HG03457 (cell line): ENCODE measurements around the gene DMBX1.

Source experiments
- ATAC-seq: cut with Tn5 transposase; IDR thresholded peaks from one replicate; pipeline ENCODE4 v1.9.1; 2021; ENCODE audit warnings: moderate number of reproducible peaks; ENCODE audit not compliant: unreplicated experiment

Gene DMBX1

GRCh38 chr1:46480959-46481646 is 8.5 kb upstream of the DMBX1 start:
- no peak for ATAC-seq

- ATAC-seq: no peak
Measured at GRCh38 chr1:46481961-46482360, 7.7 kb upstream of the DMBX1 start.

GRCh38 chr1:46483589-46483988 is 6.0 kb upstream of the DMBX1 start:
- no peak for ATAC-seq

- no peak for ATAC-seq
Measured at GRCh38 chr1:46484783-46485490, 4.7 kb upstream of the DMBX1 start.

- ATAC-seq: no peak
Measured at GRCh38 chr1:46485564-46486431, 3.8 kb upstream of the DMBX1 start.

GRCh38 chr1:46486432-46487015 is 3.1 kb upstream of the DMBX1 start:
- no peak for ATAC-seq

- ATAC-seq: no peak
Measured at GRCh38 chr1:46487818-46488218, 1.8 kb upstream of the DMBX1 start.

- no peak for ATAC-seq
Measured at GRCh38 chr1:46488343-46489168, 1.1 kb upstream of the DMBX1 start.

GRCh38 chr1:46489169-46489637 is 433 bp upstream of the DMBX1 start:
- no peak for ATAC-seq

- no peak for ATAC-seq
Measured at GRCh38 chr1:46490406-46490655, 695 bp downstream of the DMBX1 start.

- ATAC-seq: no peak
Measured at GRCh38 chr1:46490656-46491442, 1.2 kb downstream of the DMBX1 start.

- ATAC-seq: no peak
Measured at GRCh38 chr1:46491443-46492268, 2.0 kb downstream of the DMBX1 start.

GRCh38 chr1:46492269-46492853 is 2.7 kb downstream of the DMBX1 start:
- no peak for ATAC-seq

- ATAC-seq: no peak
Measured at GRCh38 chr1:46492871-46493270, 3.2 kb downstream of the DMBX1 start.

- no peak for ATAC-seq
Measured at GRCh38 chr1:46493316-46494032, 3.8 kb downstream of the DMBX1 start.

- ATAC-seq: no peak
Measured at GRCh38 chr1:46494910-46495309, 5.3 kb downstream of the DMBX1 start.

- no peak for ATAC-seq
Measured at GRCh38 chr1:46495778-46496177, 6.1 kb downstream of the DMBX1 start.

- ATAC-seq: no peak
Measured at GRCh38 chr1:46496505-46496904, 6.9 kb downstream of the DMBX1 start.
